Hepatic stellate cell (primary cell): Measurements from ENCODE around the gene TRAPPC8.
"Not testable (repeated sequence)": the region's sequence is repeated elsewhere in the genome, so short reads cannot be mapped to it uniquely, and the experiment has no call there.

ENCODE experiments used
- DNase-seq: peaks from one replicate; pipeline ENCODE4 v3.0.0; 2011; ENCODE audit warnings: low spot score

The TRAPPC8 gene

GRCh38 chr18:31863103-31863502 lies 79.8 kb downstream of the TRAPPC8 start:
- DNase-seq = no peak

GRCh38 chr18:31860488-31860887 lies 82.4 kb downstream of the TRAPPC8 start:
- no peak for DNase-seq

GRCh38 chr18:31857526-31858106 lies 85.3 kb downstream of the TRAPPC8 start:
- DNase-seq = no peak

GRCh38 chr18:31850844-31851243 lies 92.1 kb downstream of the TRAPPC8 start:
- no peak for DNase-seq

GRCh38 chr18:31840499-31840898 lies 102.4 kb downstream of the TRAPPC8 start:
- no peak for DNase-seq

GRCh38 chr18:31837879-31838278 lies 105.0 kb downstream of the TRAPPC8 start:
- no peak for DNase-seq

- DNase-seq = peak; percentile 4
Observed at GRCh38 chr18:31835528-31836133, 107.3 kb downstream of the TRAPPC8 start.

GRCh38 chr18:31831903-31832302 lies 111.0 kb downstream of the TRAPPC8 start:
- DNase-seq = no peak

GRCh38 chr18:31830686-31831085 lies 112.2 kb downstream of the TRAPPC8 start:
- no peak for DNase-seq

- DNase-seq = no peak
Observed at GRCh38 chr18:31828613-31829012, 114.3 kb downstream of the TRAPPC8 start.

- not testable (repeated sequence) for DNase-seq
Observed at GRCh38 chr18:31826673-31827325, 116.1 kb downstream of the TRAPPC8 start.

GRCh38 chr18:31825772-31826171 lies 117.2 kb downstream of the TRAPPC8 start:
- no peak for DNase-seq

- DNase-seq = no peak
Observed at GRCh38 chr18:31821545-31822171, 121.3 kb downstream of the TRAPPC8 start.

- no peak for DNase-seq
Observed at GRCh38 chr18:31819925-31820229, 123.1 kb downstream of the TRAPPC8 start.

- peak; percentile 11 for DNase-seq
Observed at GRCh38 chr18:31819106-31819924, 123.6 kb downstream of the TRAPPC8 start.

- DNase-seq = no peak
Observed at GRCh38 chr18:31814132-31814531, 128.8 kb downstream of the TRAPPC8 start.

- DNase-seq = not testable (repeated sequence)
Observed at GRCh38 chr18:31810336-31811130, 132.4 kb downstream of the TRAPPC8 start.

- not testable (repeated sequence) for DNase-seq
Observed at GRCh38 chr18:31809049-31809448, 133.9 kb downstream of the TRAPPC8 start.

GRCh38 chr18:31801078-31801477 lies 141.8 kb downstream of the TRAPPC8 start:
- DNase-seq = no peak

- not testable (repeated sequence) for DNase-seq
Observed at GRCh38 chr18:31799257-31799656, 143.7 kb downstream of the TRAPPC8 start.

- no peak for DNase-seq
Observed at GRCh38 chr18:31798399-31798798, 144.5 kb downstream of the TRAPPC8 start.

- DNase-seq = no peak
Observed at GRCh38 chr18:31795747-31796146, 147.2 kb downstream of the TRAPPC8 start.
